ENCODE measurements around the gene FAM120B.

The FAM120B gene

DNA sequence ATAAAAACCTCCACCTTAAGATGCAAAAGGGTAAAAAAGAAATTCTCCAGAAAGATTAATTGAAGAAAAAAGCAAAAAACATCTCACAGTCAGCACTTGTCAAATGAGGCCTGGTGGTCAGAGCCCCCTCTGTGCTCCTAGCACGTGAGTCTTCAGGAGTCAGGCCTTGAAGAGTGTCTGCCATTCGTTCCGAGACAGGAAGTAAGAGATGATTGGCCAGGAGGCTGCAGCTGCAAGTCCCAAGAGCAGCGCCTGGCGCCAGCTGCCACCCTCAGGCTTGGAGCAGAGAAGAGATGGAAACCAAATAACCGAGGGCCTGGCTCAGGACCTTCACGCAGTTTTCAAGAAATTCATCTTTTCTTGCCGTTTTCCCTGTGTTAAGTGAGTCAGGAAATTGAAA is 65.0 kb downstream of the FAM120B start:
- TF ChIP-seq, protein P1, sequence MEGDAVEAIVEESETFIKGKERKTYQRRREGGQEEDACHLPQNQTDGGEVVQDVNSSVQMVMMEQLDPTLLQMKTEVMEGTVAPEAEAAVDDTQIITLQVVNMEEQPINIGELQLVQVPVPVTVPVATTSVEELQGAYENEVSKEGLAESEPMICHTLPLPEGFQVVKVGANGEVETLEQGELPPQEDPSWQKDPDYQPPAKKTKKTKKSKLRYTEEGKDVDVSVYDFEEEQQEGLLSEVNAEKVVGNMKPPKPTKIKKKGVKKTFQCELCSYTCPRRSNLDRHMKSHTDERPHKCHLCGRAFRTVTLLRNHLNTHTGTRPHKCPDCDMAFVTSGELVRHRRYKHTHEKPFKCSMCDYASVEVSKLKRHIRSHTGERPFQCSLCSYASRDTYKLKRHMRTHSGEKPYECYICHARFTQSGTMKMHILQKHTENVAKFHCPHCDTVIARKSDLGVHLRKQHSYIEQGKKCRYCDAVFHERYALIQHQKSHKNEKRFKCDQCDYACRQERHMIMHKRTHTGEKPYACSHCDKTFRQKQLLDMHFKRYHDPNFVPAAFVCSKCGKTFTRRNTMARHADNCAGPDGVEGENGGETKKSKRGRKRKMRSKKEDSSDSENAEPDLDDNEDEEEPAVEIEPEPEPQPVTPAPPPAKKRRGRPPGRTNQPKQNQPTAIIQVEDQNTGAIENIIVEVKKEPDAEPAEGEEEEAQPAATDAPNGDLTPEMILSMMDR (IDR thresholded peaks at IDR 0.05; ENCODE audit: extremely low read depth, missing control alignments): no peak
- no peak for DNase-seq (ENCODE audit: low spot score)

DNA sequence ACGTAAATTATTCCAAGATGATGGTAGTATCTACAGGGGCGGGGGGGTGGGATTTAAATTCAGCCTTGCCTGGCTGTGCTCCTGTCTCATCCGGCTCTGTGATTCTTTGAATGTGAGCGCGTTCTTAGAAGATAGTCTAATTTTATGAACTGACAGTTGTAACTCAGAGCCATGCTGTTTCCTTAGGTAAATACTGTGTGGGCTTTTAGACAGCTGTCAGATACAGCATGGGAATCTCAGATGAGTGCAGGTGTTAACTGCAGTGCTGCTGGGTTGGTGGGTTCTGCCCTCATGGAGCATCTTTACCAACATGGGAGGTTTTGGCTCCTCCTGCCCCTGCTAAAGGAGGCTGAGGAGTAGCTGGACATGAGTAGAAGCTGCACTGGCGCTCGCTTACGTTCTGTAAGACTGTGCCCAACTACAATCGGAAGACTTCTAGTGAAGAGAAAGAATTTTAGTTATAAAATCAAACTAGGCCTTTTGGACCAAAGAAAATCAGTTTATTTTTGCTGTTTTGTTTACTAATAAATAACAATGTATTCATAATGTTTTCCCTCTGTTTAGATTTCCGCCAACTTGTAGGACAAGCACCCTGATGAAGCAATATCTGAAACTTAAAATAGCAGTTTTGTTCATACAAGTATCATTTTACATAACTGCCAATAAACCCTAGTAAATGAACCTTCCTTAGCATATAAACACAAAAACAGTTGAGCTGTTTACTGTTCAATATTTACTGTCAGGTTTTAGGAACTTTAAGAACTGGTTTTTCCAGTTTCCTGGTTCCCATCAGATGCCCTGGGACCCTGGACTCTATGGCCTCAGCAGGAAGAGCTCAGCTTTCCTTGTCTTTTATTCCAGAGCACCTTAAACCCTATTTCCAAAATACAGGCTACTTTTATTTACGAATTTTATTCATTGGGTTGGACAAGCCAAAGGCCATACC is 66.1 kb downstream of the FAM120B start:
- TF ChIP-seq, protein P1 (IDR thresholded peaks at IDR 0.05; ENCODE audit: extremely low read depth, missing control alignments): no peak
- no peak for DNase-seq (ENCODE audit: low spot score)

DNA sequence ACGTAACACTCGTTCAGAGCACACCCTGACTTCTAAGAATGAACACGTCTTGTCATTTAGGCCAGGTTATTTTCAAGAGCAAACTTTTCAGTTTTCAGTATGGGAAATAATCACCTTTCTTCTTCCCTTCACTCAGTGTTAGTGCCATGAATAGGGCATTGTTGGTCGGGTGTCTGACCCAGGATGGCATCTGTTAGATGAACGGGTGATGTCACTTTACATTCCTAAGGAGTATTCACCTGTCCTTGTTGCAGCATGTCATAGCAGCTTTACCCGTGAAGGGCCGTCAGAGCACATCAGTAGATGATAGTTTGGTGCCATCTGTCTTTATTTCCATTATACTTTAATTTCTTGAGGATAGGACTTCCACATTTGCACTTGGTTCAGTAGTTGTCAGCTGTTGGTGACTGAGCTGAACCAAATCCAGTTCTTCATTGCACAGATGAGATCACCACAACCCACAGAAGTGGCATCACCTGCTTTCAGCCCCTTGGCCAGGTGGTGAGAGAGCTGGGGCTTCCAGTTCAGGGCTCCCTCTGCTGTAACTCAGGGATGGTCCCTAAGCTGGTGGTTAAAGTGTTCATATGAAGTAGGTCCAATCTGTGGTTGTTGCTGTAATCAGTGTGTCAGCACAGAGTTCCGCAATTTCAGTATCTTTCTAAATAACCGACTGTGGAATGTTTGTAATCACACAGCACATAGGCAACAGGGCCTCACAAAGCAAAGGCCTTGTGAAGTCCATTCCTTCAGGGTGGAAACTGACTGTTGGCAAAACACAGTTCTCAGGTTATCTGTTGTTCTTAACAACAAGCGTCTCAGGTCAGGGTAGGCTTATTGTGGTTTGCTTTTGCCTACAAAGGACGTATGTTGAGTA is 68.2 kb downstream of the FAM120B start:
- TF ChIP-seq, protein P1 (IDR thresholded peaks at IDR 0.05; ENCODE audit: extremely low read depth, missing control alignments): no peak
- no peak for DNase-seq (ENCODE audit: low spot score)

DNA sequence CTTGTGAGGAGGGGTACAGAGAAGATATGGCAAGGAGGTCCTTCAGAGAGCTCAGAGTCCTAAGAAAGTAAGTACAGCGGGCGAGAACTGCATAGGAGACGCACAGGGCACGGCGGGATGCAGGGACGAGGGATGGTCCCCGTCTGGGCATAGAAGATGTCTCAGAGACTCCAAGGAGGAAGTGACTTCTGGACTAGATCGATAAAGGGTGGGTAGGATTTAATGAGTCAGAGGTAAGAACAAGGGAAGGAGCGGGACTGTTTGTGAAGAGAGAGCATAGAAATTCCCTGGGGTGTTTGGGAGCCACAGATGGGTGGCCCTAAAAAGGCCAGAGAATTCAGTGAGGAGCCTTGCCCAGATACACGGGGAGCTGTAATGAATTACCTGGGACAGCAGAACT is 69.1 kb downstream of the FAM120B start:
- TF ChIP-seq, protein P1 (IDR thresholded peaks at IDR 0.05; ENCODE audit: extremely low read depth, missing control alignments): no peak
- no peak for DNase-seq (ENCODE audit: low spot score)

DNA sequence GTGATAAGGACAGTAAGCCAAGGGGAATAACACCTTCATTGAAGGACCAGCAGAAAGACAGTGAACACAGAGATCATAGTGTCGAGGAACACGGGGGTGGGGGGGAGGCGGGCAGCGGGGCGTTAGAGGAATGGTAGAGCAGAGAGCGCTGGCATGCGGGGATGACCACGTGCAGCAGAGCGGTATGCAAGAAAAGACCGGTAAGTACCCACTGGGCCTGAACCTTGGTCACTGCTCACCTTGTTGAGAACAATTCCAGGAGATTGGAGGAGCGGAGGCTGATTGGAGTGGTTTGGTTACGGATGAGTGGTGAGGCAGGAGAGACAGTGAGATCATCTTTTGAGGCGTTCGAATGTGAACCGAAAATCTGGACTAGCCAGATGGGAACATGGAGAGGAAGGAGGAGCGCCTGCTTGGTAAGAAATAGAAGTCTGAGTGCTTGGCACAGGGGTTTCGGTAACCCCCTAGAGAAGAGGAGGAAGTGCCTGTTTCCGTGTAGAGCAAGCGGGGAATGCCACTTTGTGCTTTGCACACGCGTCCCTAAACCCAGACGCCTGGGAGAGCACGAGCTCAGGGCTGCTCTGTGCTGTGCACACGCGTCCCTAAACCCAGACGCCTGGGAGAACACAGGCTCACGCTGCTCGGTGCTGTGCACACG is 70.0 kb downstream of the FAM120B start:
- TF ChIP-seq, protein P1 (IDR thresholded peaks at IDR 0.05; ENCODE audit: extremely low read depth, missing control alignments): no peak
- no peak for DNase-seq (ENCODE audit: low spot score)

DNA sequence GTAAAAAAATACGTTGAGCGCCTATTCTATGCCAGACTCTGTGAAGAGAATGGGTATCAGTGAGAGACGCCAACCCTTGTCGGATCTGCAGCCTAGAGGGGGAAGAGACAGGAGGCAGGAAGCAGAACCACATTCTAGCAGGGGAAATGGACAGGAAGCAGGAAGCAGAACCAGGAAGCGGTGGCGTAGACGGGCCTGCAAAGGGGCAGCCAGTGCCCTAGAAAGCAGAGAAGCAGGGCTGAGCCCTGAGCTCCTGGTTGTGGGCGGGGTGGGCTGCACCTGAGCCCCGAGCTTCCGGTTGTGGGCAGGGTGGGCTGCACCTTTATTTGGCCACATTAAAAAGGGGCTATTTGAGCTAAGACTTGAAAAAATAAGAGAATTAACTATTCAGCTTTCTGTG is 71.9 kb downstream of the FAM120B start:
- DNase-seq (ENCODE audit: low spot score): no peak
- TF ChIP-seq, protein P1 (IDR thresholded peaks at IDR 0.05; ENCODE audit: extremely low read depth, missing control alignments): no peak

Data from GM20000 (cell line).